GM19351 (cell line): ENCODE measurements around the gene HSD3B2.

ENCODE experiments used
- ATAC-seq: cut with Tn5 transposase; IDR thresholded peaks from one replicate; pipeline ENCODE4 v1.9.1; 2021; ENCODE audit warnings: mild to moderate bottlenecking, moderate library complexity; ENCODE audit not compliant: unreplicated experiment

Gene HSD3B2

DNA sequence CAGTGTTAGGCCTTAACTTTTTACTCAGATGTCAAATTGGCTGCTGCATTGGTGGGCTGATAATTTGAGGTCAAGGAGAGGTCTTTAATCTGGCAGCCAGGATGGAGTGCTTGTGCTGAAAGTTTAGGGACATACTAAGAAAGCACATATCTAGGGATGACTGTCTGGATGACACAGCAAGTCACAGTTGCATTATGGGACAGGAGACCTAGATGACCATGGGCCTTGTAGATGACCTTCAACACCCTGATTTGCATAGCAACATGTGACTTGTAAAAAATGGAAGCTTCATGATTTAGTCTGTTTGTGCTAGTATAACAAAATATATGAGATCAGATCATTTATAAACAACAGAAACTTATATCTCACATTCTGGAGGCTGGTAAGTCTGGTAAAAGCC, 18.0 kb upstream of the HSD3B2 start:
- no peak for ATAC-seq

DNA sequence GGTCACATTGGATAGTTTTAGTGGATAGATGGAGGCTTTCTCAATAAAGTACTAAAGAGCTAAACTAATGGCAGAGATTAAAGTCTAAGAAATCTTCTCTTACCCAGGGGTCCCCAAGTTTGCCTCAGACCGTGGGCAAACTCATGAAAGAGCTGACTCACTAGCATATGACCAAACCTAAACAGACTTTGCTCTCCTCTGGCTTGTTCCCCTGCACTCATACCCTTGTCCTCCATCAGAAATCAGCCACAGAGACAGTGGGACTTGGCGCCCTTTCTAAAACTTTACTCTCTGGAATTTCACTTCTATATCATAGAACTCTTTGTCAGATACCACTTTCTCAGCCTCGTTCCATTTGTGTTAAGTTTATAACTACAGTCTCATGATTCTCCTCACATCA, 17.0 kb upstream of the HSD3B2 start:
- ATAC-seq = no peak

DNA sequence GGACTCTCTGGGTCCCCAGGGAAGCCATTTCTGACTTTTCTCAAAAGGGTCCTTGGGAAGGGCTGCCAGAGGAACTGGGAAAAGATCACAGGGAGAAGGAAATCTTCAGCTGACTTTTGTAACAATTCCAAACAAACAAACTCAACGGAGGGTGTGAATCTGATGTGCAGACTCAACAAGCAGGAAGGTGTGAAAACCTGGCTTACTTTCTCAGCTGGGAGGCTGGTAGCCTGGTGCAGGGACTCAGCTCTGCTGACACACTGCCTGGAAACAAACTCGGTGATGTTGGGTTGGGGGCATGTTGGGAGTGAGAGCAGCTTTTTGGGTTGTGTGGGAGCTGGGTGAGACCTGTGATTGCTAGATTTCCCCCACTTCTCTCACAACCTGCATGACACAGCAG, 10.2 kb upstream of the HSD3B2 start:
- no peak for ATAC-seq

DNA sequence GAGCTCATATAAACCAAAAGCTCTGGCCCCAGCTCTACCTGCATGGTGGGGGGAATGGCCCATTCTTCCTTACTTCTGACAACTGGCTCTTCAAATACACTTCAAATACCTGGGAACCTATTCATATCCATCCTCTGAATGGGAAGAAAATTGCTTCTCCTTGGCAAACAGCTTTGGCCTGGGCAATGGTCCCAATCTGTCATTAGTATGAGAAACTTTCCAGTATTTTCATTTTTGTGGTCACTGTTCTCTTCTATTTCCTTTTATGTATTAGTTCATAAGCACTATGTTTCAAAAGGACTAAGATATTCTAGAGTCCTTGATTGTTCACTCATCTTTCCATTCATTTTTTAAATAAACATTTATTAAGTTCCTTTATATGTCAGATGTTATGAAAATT, 5.2 kb upstream of the HSD3B2 start:
- ATAC-seq = no peak

DNA sequence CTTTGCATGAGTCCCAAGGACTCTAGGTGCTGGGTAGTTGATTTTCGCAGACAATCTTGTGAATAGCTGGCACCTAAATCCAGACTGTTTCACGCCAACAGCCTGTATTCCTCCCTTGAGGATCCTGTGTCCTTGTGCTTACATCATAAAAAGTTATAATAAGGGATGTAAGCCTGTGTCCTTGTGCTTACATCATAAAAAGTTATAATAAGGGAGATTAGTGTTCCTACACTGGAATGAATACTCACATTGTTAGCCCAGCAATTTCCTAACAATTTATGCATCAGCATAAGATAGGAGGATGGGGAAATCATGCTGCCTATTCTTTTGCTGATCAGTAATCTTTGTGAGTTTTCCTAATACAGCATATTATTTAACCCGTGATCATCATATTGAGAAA, 4.0 kb upstream of the HSD3B2 start:
- ATAC-seq = no peak

DNA sequence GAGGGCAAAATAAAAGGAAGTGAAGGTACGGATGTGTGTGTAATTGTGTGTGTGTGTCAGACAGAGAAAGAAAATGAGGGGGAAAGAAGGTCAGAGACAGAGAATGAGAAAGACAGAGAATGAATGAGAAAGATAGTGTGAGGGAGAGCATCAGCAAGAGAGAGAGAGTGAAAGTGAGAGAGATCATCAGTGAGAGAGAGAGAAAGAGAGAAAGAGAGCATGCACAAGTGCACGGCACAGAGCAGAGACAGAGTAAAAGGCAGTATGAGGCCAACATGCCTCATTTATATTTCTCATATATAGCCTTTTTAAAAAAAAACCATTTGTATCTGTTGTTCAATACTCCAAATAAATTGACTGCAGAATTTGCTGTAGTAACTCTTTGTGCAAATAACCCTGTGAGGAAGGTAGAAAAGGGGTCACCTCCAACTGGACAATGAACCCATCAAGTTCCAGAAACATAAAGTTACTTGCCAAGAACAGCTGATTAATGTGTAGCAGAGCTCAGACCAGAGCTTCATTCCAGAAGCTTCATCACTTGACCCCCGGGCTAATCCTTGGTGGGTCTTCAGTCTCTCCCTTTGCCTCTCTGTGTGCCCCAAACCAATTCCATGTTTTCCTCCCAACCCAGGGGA, 1.2 kb downstream of the HSD3B2 start:
- no peak for ATAC-seq

DNA sequence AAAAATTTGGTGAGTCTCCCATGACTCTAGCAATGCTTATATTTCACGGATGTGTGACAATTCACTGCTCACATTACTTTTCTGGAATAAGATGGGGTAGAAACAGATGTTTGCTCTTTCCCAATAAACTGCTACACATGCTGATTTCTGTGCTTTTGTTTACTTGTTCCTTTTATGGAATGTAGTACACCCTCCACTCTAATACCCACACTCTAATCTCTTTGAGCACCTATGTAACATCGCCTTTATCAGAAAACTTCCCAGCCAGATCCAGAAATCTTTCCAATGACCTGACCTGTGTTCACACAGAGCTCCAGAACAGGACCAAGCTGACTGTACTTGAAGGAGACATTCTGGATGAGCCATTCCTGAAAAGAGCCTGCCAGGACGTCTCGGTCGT, 4.2 kb downstream of the HSD3B2 start:
- no peak for ATAC-seq

DNA sequence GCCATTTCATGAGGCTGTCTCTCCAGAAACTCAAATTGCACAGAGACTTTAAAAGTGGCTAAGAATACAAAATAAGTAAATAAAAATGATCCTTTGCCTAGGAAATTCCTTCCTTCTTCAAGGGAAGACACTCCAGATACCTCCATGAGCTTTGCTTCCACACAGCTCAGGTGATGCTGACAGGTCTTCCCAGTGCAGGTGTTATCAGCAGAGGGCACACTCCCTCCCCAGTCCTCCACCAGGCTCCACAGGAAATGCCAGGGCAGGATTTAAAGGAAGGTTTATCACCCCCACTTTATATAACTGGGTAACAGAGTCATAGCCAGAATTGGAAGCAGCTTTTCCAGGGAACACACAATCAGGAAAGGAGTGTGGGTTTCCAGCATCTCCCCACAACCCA, 5.7 kb downstream of the HSD3B2 start:
- ATAC-seq = no peak

DNA sequence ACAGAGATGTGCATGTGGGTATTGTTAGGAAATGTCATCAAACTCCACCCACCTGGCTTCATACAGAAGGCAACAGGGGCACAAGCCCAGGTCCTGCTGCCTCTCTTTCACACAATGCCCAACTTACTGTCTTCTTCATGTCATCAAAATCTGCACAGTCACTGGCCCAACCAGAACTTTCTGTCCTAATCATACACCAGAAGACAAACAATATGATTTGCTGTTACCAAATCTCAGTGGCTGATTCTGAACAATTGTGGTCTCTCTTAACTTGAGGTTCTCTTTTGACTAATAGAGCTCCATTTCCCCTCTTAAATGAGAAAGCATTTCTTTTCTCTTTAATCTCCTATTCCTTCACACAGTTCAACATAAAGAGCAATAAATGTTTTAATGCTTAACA, 7.7 kb downstream of the HSD3B2 start:
- no peak for ATAC-seq

DNA sequence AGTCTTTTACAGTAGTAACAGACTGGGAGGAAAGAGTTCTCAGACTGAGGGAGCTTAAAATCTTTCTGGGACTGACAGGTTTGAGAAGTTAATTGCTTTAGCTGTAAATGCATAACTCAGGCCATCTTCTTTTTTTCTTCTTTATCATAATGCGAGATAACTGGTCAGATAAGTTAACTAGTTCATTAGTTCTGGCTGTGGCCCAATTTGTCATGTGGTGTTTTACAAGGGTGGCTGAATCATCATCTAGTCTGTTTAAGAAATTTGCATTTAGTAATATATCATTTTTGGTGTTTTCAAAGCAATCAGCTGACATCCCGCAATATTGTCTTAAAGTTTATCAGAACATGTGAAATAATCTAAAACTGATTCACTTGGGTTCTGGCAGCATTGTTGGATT, 14.0 kb downstream of the HSD3B2 start:
- ATAC-seq = no peak

DNA sequence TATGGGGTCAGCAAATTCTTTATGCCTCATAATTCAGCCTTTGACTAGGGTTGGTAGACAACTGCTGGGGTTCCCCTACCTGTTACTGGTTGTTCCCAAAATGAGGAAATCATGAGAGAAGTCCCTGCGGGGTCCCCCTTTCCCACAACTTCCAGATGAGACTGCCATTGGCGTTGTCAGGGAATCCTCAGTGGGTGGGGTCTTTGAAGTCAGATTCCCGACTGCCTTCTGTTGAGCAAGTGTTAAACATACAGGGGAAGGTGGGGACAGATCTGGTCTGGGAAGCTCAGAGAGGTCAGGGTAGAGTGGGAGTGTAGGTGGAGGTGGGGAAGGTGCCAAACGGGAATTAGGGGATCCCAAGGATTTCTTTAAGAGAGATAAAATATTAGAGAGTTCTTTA, 14.7 kb downstream of the HSD3B2 start:
- no peak for ATAC-seq

DNA sequence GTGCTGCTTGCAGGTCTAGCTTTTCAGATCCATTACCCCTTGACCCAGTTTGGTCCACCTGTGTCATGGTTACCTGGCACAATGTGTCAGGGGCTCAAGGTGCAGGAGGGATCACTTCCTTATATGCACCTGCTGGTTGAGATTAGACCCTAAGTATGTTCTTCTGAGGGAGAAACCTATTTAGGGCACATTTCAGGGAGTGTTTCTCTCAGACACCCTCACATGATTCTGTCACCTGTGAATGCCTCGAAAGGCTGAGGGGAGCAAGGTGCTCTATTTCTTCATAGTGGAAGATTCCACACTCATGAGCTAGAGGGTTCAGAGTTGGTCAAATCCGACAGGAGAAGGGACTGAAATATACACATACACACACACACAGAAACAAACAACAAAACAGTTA, 15.5 kb downstream of the HSD3B2 start:
- ATAC-seq = no peak

DNA sequence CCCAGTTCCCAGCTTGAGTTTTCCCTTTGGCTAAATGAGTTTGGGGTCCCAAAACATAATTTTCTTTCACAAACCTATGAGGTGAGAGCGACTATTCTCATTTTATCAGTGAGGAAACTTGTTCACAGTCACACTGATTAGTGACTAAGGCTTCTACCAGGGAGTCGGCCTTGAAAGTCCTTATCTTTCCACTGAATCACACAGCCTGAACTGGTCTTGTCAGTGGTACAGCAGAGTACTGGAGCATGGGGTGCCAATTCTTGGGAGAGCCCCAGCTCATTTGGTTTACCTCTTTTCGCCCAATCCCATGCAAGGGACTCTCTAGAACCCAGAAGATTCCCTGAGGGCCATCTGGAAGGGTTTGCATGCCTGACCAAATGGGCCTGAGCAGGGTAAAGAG, 16.9 kb downstream of the HSD3B2 start:
- ATAC-seq = no peak

DNA sequence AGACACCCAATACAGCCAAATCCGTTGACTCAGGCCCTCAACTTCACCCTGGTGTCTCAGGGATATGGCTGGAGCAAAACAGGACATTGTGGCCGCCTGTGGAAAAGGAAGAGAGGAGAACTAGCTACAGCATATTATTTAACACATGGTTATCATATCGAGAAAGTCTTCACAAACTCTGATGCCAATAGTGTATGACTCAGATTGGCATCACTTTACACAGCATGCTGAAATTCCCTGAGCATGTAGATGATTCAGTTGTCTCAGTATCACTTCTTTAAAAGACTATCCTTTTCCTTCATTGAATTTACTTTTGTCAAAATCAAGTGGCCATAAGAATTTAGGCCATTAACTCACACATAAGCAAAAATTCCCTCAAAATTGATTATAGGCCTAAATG, 20.1 kb downstream of the HSD3B2 start:
- no peak for ATAC-seq

DNA sequence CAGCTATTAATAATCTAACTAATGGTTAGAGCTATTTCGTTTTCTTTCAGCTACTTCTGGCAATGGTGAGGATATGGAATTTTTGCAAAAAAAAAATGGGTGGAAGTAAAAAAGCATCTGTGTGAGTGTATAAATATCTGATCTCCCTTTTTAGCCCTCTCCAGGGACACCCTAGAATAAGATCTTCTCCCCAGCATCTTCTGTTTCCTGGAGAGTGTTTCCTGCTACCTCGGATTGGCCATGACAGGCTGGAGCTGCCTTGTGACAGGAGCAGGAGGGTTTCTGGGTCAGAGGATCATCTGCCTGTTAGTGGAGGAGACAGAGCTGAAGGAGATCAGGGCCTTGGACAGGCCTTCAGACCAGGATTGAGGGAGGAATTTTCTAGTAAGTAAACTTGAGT, 23.8 kb downstream of the HSD3B2 start:
- ATAC-seq = no peak

DNA sequence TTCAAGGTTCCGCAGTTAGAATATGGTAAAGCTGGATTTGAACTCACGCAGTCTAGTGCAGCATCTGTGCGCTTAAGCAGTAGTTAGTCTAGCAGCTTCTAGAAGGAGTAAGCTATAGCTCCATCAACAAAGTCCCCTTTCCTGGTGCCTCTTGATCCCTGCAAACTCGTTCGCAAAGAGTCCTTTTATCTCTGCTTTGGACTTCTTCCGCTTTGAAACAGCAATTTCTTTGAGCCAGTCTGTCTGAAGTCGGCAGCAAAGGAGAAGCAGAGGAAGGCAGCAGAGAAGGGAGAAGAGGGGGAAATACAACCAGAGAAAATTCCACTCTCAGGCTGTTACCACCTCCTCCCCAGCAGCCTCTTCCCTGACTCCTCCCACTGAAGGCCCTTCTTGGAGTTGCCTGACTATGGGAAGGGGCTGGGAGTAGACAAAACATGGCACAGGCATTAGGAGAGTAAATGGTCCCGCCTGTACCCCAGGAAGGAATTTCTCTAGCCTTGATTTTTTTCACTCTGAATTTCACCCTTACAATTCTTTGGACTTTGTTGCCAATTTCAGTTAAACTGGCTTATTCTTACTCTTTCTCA, 25.9 kb downstream of the HSD3B2 start:
- no peak for ATAC-seq

DNA sequence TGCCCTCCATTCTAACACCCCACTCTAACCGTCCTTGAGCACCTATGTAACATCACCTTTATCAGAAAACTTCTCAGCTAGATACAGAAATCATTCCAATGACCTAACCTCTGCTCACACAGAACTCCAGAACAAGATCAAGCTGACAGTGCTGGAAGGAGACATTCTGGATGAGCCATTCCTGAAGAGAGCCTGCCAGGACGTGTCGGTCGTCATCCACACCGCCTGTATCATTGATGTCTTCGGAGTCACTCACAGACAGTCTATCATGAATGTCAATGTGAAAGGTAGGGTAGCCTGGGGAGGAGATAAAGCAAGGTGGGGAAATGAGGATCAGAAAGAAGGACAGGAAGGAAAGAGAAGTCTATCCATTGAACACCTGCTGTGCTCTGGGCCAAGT, 27.8 kb downstream of the HSD3B2 start:
- ATAC-seq = no peak

DNA sequence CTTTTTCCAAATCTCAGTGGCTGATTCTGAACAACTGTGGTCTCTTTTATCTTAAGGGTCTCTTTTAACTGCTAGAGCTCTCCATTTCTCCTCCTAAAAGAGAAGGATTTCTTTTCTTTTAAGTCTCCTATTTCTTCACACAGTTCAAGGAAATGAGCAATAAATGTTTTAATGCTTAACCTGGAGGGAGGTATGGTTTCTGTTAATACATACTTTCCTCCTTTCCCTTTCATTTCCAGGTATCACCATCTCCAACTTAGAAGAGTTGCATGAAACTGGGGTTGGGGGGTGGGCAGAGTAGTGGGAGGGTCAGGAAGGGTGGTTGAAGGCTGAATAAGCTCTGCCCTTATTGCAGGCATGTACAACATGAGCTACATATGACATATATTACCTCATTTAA, 31.4 kb downstream of the HSD3B2 start:
- no peak for ATAC-seq

DNA sequence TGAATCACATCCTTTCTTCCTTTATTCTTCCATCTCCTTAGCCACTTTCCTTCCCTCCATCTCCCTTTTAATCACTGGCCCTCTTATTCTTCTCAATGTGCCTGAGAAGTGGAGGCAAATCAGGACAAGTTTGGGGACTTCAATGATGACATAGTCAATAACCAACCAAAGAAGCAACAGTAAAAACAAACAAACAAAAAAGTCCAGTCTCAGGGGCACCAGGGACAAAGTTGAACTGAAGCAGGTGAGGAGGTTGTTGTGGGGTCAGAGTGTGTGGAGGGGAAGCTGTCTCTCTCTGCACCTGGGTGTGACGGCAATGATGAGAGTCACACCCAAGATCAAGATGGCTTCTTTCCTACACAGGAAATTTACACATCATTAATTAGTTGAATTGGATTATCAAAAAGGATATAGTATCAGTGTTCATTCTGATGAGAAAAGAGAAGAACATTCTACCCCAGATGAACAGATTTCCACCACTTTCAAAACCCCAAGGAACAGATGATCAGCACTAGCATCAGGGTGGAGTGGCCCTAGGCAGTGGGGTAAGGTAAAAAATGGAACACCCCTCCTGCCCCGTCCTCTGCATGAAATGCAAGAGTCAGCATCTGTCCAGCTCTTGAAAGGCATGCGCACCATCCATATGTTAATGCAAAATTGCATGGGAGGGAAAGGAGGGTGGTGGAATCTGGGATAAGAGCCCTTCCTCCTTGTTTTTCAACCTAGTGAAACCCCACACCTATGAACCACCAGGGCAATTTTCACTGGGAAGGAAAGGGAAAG, 32.6 kb downstream of the HSD3B2 start:
- no peak for ATAC-seq

DNA sequence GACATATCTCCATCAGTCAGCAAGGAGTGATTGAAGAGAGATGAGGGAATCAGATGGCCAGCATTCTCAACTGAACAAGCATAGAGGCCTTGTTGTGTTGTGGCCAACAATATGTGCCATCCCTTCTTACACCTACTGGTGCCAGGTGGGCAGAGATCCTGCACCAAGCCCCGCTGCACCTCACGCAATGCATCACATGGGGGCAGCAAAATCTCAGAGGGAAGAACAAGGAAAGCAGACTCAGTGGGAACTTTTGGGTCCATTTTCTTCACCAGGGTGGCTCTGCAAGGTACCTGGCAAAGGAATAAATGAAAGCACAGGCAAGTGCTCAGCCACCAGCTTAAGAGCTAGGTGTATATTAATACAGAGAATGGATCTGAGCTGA, 33.2 kb downstream of the HSD3B2 start:
- no peak for ATAC-seq

DNA sequence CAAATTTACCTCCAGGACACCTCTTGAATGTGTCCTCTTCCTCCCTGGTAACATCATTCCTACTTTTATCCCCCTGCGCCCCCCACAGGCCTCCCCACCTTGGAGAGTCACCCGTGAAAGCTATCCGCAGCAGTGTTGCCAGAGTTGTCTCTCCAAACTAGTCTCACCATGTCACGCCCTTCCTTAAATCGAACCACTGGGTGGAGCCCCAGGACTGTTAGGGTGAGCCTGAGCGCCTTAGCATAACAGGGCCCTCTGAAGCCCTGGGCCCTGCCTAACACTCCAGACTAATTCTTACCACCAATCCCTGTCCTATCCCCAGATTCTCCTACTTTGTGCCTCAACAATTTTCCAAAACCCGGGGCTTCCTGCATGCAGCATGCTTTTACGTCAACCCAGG, 35.0 kb downstream of the HSD3B2 start:
- no peak for ATAC-seq

DNA sequence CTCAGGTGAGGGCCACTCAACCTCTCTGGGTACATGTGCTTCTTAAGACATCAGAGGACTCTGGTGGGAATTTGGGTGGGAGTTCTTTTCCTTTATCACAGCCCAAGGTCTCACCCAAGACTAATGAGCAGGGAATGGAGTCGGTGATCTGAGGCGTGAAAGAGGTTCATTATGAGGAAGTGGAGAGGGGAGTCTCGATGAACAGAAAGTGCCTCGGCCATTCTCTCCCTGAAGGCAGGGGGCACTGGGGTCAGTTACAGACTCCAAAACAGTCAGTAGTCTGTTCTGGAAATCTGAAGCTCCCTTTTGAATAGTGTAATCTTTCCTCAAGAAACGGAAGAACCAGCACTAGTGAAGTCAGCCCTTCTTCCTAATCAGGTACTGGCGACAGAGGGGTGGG, 36.2 kb downstream of the HSD3B2 start:
- no peak for ATAC-seq

DNA sequence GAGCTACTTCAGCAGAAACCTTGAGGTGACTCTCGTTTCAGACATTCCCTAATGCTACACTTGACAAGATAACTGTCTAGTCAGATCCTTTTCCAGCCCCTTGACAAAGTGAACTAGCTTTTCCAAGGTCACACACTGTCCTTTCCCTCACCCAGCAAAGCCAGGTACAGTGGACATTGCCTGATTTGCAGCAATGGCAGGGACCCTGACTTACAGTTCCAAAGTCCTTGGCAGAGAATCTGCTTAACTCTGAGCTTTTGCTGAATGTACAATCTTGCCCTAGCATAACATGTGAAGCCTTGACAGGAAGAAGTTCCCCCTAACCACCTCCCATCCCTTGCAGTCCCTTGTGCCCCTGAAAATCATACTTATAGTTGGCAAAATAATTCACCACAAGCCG, 37.1 kb downstream of the HSD3B2 start:
- no peak for ATAC-seq
